Measurements from ENCODE around the gene AGRN. TPM values are rescaled to one million over a fixed set of nuclear protein-coding genes. Genes with fewer than 3 reads are reported as not detected.
A peak's percentile ranks its signal among the peaks of the same experiment; 100 is the strongest.
"Not testable (repeated sequence)": the region's sequence is repeated elsewhere in the genome, so short reads cannot be mapped to it uniquely, and the experiment has no call there.

Gene AGRN
- total RNA-seq, 4 donors from 2014 or later: 33.0 to 103 (median 41.4) TPM

DNA sequence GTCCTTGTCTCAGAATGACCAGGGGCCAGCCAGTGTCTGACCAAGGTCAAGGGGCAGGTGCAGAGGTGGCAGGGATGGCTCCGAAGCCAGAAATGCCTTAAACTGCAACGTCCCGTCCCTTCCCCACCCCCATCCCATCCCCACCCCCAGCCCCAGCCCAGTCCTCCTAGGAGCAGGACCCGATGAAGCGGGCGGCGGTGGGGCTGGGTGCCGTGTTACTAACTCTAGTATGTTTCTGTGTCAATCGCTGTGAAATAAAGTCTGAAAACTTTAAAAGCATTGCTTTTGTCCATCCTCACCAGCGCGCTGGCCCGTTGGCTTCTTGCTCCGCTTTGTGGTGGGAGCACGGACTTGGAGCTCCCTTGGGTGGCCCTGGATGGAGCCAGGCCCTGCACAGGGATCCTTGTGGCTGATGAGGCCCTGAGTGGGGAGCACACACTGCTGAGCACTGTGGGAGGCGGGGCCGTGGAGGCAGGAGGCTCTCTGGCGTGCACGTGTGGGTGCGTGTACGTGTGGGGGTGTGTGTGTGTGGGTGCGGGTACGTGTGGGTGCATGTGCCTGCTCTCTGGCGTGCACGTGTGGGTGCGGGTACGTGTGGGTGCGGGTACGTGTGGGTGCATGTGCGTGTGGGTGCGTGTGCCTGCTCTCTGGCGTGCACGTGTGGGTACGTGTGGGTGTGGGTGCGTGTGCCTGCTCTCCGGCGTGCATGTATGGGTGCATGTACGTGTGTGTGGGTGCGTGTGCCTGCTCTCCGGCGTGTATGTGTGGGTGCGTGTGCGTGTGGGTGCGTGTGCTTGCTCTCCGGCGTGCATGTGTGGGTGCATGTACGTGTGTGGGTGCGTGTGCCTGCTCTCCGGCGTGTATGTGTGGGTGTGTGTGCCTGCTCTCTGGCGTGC lies 36.2 kb downstream of the AGRN start:
- peaks cover 0 to 4% (median 0%) of the 10 kb centered on the region in 4 donors for H3K9me3 ChIP-seq
- H3K4me1 ChIP-seq: peaks cover 0 to 19% (median 13%) of the 10 kb centered on the region in 4 donors
- H3K27me3 ChIP-seq: peaks cover 0 to 24% of the 10 kb centered on the region in 2 donors
- DNase-seq: no peak
- H3K36me3 ChIP-seq: peaks cover 0 to 28% (median 0%) of the 10 kb centered on the region in 3 donors
- TF ChIP-seq CTCF (IDR thresholded peaks at IDR 0.05) (no peak), POLR2A (IDR thresholded peaks at IDR 0.05) (no peak)
- no peak overlapping the region for H3K27ac ChIP-seq
- no peak overlapping the region for H3K4me3 ChIP-seq

DNA sequence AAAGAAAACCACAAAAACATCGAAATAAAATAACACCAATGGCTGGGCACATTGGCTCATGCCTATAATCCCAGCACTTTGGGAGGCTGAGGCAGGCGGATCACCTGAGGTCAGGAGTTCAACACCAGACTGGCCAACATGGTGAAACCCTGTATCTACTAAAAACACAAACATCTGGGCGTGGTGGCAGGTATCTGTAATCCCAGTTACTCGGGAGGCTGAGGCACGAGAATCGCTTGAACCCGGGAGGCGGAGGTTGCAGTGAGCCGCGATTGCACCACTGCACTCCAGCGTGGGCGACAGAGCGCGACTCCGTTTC lies 37.8 kb downstream of the AGRN start:
- not testable (repeated sequence) for H3K27ac ChIP-seq, DNase-seq

DNA sequence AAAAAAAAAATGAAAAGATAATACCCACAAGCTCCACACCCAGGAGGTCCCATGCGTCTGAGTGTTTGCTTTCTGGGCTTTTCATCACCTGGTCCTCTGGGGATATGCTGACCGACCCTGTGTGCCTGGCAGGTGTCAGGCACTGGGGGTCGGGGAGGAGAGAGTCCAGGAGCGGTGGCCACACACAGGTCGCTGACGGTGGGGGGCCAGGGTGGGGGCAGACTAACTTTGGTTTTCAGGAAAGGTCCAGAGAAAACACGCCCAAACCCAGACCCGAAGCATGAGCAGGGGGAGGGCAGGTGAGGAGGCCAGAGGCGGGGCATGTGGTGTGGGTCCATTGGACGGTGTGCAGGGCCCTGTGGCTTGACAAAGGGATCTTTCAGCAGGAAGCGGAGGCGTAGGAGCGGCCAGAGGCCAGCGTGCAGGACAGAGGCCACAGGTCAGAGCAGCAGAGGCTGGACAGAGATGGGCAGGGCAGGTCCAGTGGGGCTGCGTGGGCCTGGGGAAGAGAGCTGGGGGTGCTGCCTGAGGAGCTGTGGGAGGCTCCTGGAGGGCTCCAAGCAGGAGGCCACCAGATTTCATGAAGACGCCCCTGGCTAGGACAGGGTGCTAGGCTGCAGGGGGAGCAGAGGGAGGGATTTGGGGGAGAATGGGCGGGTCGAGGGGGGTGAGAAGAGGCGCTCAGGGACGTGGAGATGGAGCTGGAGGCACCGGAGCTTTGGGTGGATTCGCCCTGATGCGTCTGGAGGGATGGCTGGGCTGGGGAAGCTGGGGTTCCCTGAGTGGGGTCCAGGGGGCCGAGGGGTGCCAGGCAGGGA lies 38.4 kb downstream of the AGRN start:
- Histone ChIP-seq H3K4me1 (peaks cover 0 to 25% (median 14%) of the 10 kb centered on the region in 4 donors), H3K9me3 (peaks cover 0 to 4% (median 0%) of the 10 kb centered on the region in 4 donors), H3K36me3 (peaks cover 0 to 19% (median 0%) of the 10 kb centered on the region in 3 donors), H3K27me3 (peaks cover 0 to 42% of the 10 kb centered on the region in 2 donors), H3K4me3 (peak overlapping the region in 2 of 4 donors; percentile 61 to 62), H3K27ac (no peak overlapping the region)
- no peak for DNase-seq
- TF ChIP-seq POLR2A (IDR thresholded peaks at IDR 0.05) (no peak), CTCF (IDR thresholded peaks at IDR 0.05) (no peak)

More for the DNA sequence above, 37.8 kb downstream of the AGRN start:
- H3K36me3 ChIP-seq: peaks cover 0 to 19% (median 0%) of the 10 kb centered on the region in 3 donors
- peaks cover 0 to 36% of the 10 kb centered on the region in 2 donors for H3K27me3 ChIP-seq
- H3K4me3 ChIP-seq, H3K9me3 ChIP-seq: not testable (repeated sequence)
- H3K4me1 ChIP-seq: peaks cover 0 to 25% (median 14%) of the 10 kb centered on the region in 4 donors

- TF ChIP-seq CTCF (IDR thresholded peaks at IDR 0.05): no peak
- TF ChIP-seq POLR2A (IDR thresholded peaks at IDR 0.05): no peak
- Histone ChIP-seq H3K36me3 (peaks cover 0 to 13% (median 0%) of the 10 kb centered on the region in 3 donors), H3K27me3 (peaks cover 0 to 42% of the 10 kb centered on the region in 2 donors), H3K27ac (no peak overlapping the region), H3K4me1 (peaks cover 2 to 28% (median 21%) of the 10 kb centered on the region in 4 donors), H3K9me3 (peaks cover 0 to 4% (median 0%) of the 10 kb centered on the region in 4 donors), H3K4me3 (peak overlapping the region; percentile 32 to 63 (median 62))
- peak in 2 of 3 donors; percentile 26 to 62 for DNase-seq
These were observed 39.1 kb downstream of the AGRN start for GRCh38 chr1:1058921-1059493.

GRCh38 chr1:1059494-1060280 lies 39.8 kb downstream of the AGRN start:
- Histone ChIP-seq H3K4me3 (peak overlapping the region; percentile 32 to 63 (median 62)), H3K36me3 (peaks cover 0 to 7% (median 0%) of the 10 kb centered on the region in 3 donors), H3K27me3 (peaks cover 0 to 42% of the 10 kb centered on the region in 2 donors), H3K4me1 (peaks cover 3 to 34% (median 26%) of the 10 kb centered on the region in 4 donors), H3K9me3 (peaks cover 0 to 4% (median 0%) of the 10 kb centered on the region in 4 donors), H3K27ac (no peak overlapping the region)
- no peak for TF ChIP-seq POLR2A (IDR thresholded peaks at IDR 0.05)
- peak in 2 of 6 experiments; percentile 3 to 20 for TF ChIP-seq CTCF (IDR thresholded peaks at IDR 0.05)
- peak; percentile 93 to 97 (median 94) for DNase-seq

All from Peyer's patch (tissue), 4 donors.